ENCODE results near the gene VSIR.

Gene VSIR

GRCh38 chr10:71700731-71701368 lies 72.5 kb downstream of the VSIR start:
- TF ChIP-seq CTCF (IDR thresholded peaks at IDR 0.05; ENCODE audit: extremely low read depth, missing control alignments), result no peak
- DNase-seq (ENCODE audit: low spot score), result no peak

- no peak for TF ChIP-seq CTCF (IDR thresholded peaks at IDR 0.05; ENCODE audit: extremely low read depth, missing control alignments)
- no peak for DNase-seq (ENCODE audit: low spot score)
These were observed 74.6 kb downstream of the VSIR start for GRCh38 chr10:71698737-71699136.

- DNase-seq (ENCODE audit: low spot score), result peak; percentile 74
- TF ChIP-seq CTCF (IDR thresholded peaks at IDR 0.05; ENCODE audit: extremely low read depth, missing control alignments), result no peak
These were observed 75.2 kb downstream of the VSIR start for GRCh38 chr10:71697938-71698709.
